Activated naive CD4-positive, alpha-beta T cell treated with anti-CD3 and anti-CD28 coated beads, Interleukin-2, amount 50 U/mL, for 72 hours (primary cell): ENCODE results near the gene CPA4. TPM values are rescaled to one million over a fixed set of nuclear protein-coding genes. Genes with fewer than 3 reads are reported as not detected.
"Not testable (repeated sequence)": the region's sequence is repeated elsewhere in the genome, so short reads cannot be mapped to it uniquely, and the experiment has no call there.

Experiments
- ATAC-seq, 2 donors: fragments of 150-1000 bp; cut with Tn5 transposase; 2 replicates each; pipeline ENCODE4 v1.10.0; 2021; ENCODE audit warnings: mild to moderate bottlenecking in 2 of 2, moderate library complexity in 2 of 2
- DNase-seq, 2 donors: peaks; one replicate each; pipeline ENCODE4 v3.0.0; 2021 to 2022; ENCODE audit warnings: low spot score in 2 of 2
- H3K27ac Mint-ChIP-seq, 2 donors: one replicate each; pipeline ENCODE4 v1.8.0; 2022; ENCODE audit warnings: mild to moderate bottlenecking in 2 of 2, mixed read lengths in 2 of 2
- H3K36me3 Mint-ChIP-seq, 2 donors: one replicate each; pipeline ENCODE4 v1.8.0; 2022; ENCODE audit warnings: mixed read lengths in 2 of 2
- H3K9me3 Mint-ChIP-seq, 2 donors: one replicate each; pipeline ENCODE4 v1.8.0; 2022; ENCODE audit warnings: mixed read lengths in 2 of 2
- total RNA-seq, 2 donors: library from RNA; stranded (reverse); gene quantifications; one replicate each; pipeline ENCODE4 v1.2.3, GENCODE V29; 2022

The CPA4 gene
- total RNA-seq, 2 donors from 2014 or later: not detected

DNA sequence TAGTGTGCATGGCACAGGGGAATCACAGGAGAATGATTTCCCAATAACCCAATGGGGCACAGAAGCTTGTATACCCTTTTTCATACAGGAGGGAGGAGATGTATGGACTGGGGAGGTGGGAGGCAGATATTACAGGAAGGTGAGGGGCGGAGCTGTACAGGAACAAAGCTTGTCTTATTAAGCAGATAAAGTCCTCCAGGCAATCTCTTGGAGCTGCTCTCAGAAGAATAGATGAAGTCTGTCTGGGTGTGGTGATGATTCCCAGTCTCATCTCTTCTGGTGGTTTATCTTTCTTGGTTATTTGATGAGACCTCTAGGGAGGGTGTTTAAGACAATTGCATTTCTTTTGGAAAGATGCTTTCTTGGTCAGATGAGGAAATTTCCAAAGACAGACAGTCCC lies 26.6 kb downstream of the CPA4 start:
- no peaks in the 10 kb centered on the region for H3K36me3 Mint-ChIP-seq
- H3K27ac Mint-ChIP-seq: no peak overlapping the region
- peaks cover 0 to 9% of the 10 kb centered on the region in 2 donors for H3K9me3 Mint-ChIP-seq
- no peak for ATAC-seq
- DNase-seq: no peak

DNA sequence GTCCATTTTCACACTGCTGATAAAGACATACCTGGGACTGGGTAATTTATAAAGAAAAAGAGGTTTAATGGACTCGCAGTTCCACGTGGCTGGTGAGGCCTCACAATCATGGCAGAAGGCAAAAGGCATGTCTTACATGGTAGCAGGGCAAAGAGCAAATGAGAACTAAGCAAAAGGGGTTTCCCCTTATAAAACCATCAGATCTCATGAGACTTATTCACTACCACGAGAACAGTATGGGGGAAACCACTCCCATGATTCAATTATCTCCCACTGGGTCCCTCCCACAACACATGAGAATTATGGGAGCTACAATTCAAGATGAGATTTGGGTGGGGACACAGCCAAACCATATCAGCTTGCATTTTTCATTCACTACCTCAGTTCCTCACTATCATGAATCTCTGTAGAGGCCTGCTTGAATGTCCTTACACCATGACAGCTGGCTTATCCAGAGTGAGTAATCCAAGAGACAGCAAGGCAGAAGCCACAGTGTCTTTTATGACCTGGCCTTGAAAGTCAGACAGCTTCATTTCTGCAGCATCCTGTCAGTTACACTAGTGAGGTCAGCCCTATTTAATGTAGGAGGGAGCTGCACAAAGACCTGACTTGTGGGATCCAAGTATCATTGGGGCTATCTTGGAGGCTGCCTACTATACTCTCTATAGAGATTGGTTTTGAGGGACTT lies 28.7 kb downstream of the CPA4 start:
- ATAC-seq: peak; percentile 34 to 91
- H3K36me3 Mint-ChIP-seq, DNase-seq, H3K9me3 Mint-ChIP-seq: not testable (repeated sequence)
- H3K27ac Mint-ChIP-seq: peak overlapping the region in 1 of 2 donors; percentile 32

- Mint-ChIP-seq H3K27ac (peak overlapping the region in 1 of 2 donors; percentile 12), H3K36me3 (no peaks in the 10 kb centered on the region), H3K9me3 (peaks cover 0 to 9% of the 10 kb centered on the region in 2 donors)
- DNase-seq (no peak), ATAC-seq (no peak)
Measured at GRCh38 chr7:130322615-130323014, 29.7 kb downstream of the CPA4 start.

- Mint-ChIP-seq H3K27ac (no peak overlapping the region), H3K36me3 (no peaks in the 10 kb centered on the region), H3K9me3 (peaks cover 0 to 4% of the 10 kb centered on the region in 2 donors)
- DNase-seq (no peak), ATAC-seq (no peak)
Measured at GRCh38 chr7:130324306-130324943, 31.5 kb downstream of the CPA4 start.

DNA sequence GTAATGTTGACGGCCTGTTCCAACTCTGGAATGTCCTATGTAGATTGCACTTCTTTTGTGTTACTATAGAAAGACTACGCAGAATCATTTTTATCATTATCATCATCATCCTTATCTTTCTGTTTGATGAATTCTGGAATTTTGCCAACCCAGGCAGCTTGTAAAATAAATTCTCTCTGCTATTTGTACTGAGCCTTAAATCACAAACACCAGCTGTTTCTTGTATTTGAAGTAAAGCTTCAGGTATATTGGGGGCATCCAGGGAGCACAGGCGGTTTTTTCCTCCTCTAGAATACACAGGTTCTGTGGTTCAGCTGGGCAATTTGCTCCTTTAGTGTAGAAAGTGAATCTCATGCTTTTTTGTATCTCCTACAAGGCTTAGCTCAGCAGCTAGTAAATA lies 36.7 kb downstream of the CPA4 start:
- DNase-seq: no peak
- no peak overlapping the region for H3K27ac Mint-ChIP-seq
- ATAC-seq: no peak
- H3K36me3 Mint-ChIP-seq: no peaks in the 10 kb centered on the region
- no peaks in the 10 kb centered on the region for H3K9me3 Mint-ChIP-seq

- H3K9me3 Mint-ChIP-seq: no peaks in the 10 kb centered on the region
- DNase-seq: no peak
- H3K27ac Mint-ChIP-seq: no peak overlapping the region
- H3K36me3 Mint-ChIP-seq: no peaks in the 10 kb centered on the region
- ATAC-seq: no peak
Measured at GRCh38 chr7:130332259-130333053, 39.5 kb downstream of the CPA4 start.

- Mint-ChIP-seq H3K27ac (no peak overlapping the region), H3K36me3 (no peaks in the 10 kb centered on the region), H3K9me3 (no peaks in the 10 kb centered on the region)
- peak in 1 of 2 donors; percentile 53 for ATAC-seq
- no peak for DNase-seq
Measured at GRCh38 chr7:130333832-130334231, 40.9 kb downstream of the CPA4 start.

GRCh38 chr7:130334274-130334673 lies 41.3 kb downstream of the CPA4 start:
- H3K9me3 Mint-ChIP-seq: no peaks in the 10 kb centered on the region
- no peak overlapping the region for H3K27ac Mint-ChIP-seq
- H3K36me3 Mint-ChIP-seq: no peaks in the 10 kb centered on the region
- DNase-seq: no peak
- ATAC-seq: no peak

- no peak overlapping the region for H3K27ac Mint-ChIP-seq
- H3K36me3 Mint-ChIP-seq: no peaks in the 10 kb centered on the region
Measured at GRCh38 chr7:130337410-130337971, 44.5 kb downstream of the CPA4 start.

DNA sequence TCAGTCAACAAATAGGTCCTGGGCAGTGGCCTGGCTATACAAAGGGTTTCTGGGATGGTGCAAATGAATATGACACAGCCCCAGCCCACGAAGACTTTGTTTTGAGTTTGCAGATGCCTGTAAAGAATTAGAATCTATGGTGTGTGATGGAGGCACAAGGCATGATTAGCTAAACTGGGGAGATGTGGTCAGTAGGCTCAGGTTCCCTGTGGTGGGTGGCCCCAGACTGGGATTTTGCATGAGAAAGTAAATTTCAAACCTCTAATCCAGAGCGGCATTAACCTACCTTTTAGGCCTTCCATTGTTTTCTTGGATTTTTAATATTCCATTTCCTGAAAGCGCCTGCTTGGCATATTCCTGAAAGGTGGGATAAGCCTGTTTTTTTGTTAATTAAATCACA lies 45.3 kb downstream of the CPA4 start:
- Mint-ChIP-seq H3K9me3 (peaks cover 0 to 4% of the 10 kb centered on the region in 2 donors), H3K36me3 (no peaks in the 10 kb centered on the region), H3K27ac (no peak overlapping the region)
- DNase-seq: no peak
- ATAC-seq: no peak

More at GRCh38 chr7:130337410-130337971, 44.5 kb downstream of the CPA4 start:
- DNase-seq (no peak), ATAC-seq (no peak)
- H3K9me3 Mint-ChIP-seq: peaks cover 0 to 4% of the 10 kb centered on the region in 2 donors

DNA sequence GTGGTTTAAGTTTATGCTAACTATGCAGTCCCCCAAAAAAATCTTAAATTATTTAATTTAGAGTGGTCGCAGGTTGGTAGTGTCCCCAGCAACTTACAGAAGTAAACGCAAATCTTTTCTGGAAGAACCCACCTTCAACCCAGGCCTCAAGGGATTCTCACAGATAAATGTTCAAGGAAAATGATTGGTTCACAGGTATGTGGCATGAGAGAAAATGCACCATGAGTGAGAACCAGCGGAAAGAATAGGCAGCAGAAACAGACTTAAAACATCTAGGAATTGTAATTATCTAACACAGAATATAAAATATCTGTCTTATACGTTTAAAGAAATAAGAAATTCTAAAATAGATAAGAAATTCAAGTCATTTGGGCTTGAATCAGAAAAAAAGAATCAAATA lies 48.9 kb downstream of the CPA4 start:
- DNase-seq (no peak), ATAC-seq (no peak)
- H3K27ac Mint-ChIP-seq: no peak overlapping the region
- peaks cover 0 to 8% of the 10 kb centered on the region in 2 donors for H3K9me3 Mint-ChIP-seq
- no peaks in the 10 kb centered on the region for H3K36me3 Mint-ChIP-seq

DNA sequence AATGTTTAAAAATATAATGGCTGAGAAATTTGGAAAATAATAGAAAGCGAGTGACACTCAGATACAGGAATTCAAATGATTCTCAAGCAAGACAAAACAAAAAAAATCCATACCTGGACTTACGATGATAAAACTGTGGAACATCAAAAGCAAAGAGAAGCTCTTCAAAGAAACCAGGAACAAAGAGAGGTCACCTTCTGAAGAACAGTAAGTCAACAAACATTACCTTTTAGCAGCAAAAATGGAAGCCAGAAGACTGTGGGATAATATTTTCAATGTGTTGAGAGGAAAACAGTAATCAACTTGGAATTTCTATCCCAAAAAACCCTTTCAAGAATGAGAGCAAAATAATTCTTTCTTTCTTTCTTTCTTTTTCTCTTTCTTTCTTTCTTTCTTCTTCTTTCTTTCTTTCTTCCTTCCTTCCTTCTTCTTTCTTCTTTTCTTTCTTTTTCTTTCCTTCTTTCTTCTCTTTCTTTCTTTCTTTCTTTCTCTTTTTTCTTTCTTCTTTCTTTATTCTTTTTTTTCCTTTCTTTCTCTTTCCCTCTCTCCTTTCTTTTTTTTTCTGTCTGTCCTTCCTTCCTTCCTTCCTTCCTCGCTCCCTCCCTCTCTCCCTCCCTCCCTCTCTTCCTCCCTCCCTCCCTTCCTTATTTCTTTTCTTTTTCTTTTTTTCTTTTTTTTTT lies 49.9 kb downstream of the CPA4 start:
- no peaks in the 10 kb centered on the region for H3K36me3 Mint-ChIP-seq
- peaks cover 0 to 8% of the 10 kb centered on the region in 2 donors for H3K9me3 Mint-ChIP-seq
- ATAC-seq: no peak
- no peak overlapping the region for H3K27ac Mint-ChIP-seq
- DNase-seq: no peak

- Mint-ChIP-seq H3K36me3 (no peaks in the 10 kb centered on the region), H3K27ac (no peak within 1 kb of the TSS), H3K9me3 (peaks cover 0 to 8% of the 10 kb centered on the region in 2 donors)
- ATAC-seq (no peak), DNase-seq (no peak)
Measured at GRCh38 chr7:130344271-130344866, 51.4 kb downstream of the CPA4 start, which contains the start of gene CPA5. Gene CPA5 (plus strand): TSS chr7:130344816. CDS start chr7:130346486, 1,670 bp downstream.

DNA sequence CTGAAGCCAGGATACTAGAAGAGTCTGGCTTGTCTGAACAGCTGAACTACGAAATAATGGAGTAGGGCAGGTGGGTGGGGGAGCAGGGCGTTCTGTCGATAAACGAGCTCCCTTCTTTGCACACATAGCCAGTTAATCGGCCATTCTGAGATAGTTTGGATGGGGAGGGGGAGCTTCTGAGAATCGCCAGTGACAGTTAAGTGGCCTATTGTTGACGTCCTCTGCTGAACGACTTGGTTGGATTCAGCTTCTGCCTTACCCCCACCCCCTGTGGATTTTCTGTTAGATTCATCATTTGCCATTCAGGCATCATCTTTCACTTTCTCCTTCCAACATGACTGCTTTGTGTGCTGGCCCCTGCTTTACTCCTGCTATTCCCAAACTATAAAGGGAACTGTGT lies 52.2 kb downstream of the CPA4 start:
- Mint-ChIP-seq H3K9me3 (peaks cover 0 to 8% of the 10 kb centered on the region in 2 donors), H3K27ac (no peak overlapping the region), H3K36me3 (no peaks in the 10 kb centered on the region)
- ATAC-seq: no peak
- DNase-seq: no peak

GRCh38 chr7:130345725-130346124 lies 52.8 kb downstream of the CPA4 start:
- no peak for DNase-seq
- no peak overlapping the region for H3K27ac Mint-ChIP-seq
- H3K36me3 Mint-ChIP-seq: no peaks in the 10 kb centered on the region
- peaks cover 0 to 8% of the 10 kb centered on the region in 2 donors for H3K9me3 Mint-ChIP-seq
- ATAC-seq: no peak
